ENCODE measurements around the gene GCHFR.

Gene GCHFR

GRCh38 chr15:40773902-40774301 lies 10.0 kb downstream of the GCHFR start:
- no peak for TF ChIP-seq CTCF (IDR thresholded peaks at IDR 0.05; ENCODE audit: insufficient read depth, low read depth, low read length, missing control alignments)
- DNase-seq (ENCODE audit: low read depth), result no peak
- H3K4me3 ChIP-seq (ENCODE audit: low read depth, low read length), result no peak overlapping the region

GRCh38 chr15:40775007-40775406 lies 11.1 kb downstream of the GCHFR start:
- H3K4me3 ChIP-seq (ENCODE audit: low read depth, low read length), result no peak overlapping the region
- no peak for DNase-seq (ENCODE audit: low read depth)
- no peak for TF ChIP-seq CTCF (IDR thresholded peaks at IDR 0.05; ENCODE audit: insufficient read depth, low read depth, low read length, missing control alignments)

GRCh38 chr15:40775740-40776536 lies 12.1 kb downstream of the GCHFR start:
- DNase-seq (ENCODE audit: low read depth), result no peak
- TF ChIP-seq CTCF (IDR thresholded peaks at IDR 0.05; ENCODE audit: insufficient read depth, low read depth, low read length, missing control alignments), result no peak
- H3K4me3 ChIP-seq (ENCODE audit: low read depth, low read length), result no peak overlapping the region

GRCh38 chr15:40776537-40777141 lies 12.8 kb downstream of the GCHFR start:
- no peak for TF ChIP-seq CTCF (IDR thresholded peaks at IDR 0.05; ENCODE audit: insufficient read depth, low read depth, low read length, missing control alignments)
- DNase-seq (ENCODE audit: low read depth), result no peak
- H3K4me3 ChIP-seq (ENCODE audit: low read depth, low read length), result no peak overlapping the region

- peak; percentile 86 for DNase-seq (ENCODE audit: low read depth)
- TF ChIP-seq CTCF (IDR thresholded peaks at IDR 0.05; ENCODE audit: insufficient read depth, low read depth, low read length, missing control alignments), result peak; percentile 96
- H3K4me3 ChIP-seq (ENCODE audit: low read depth, low read length), result no peak overlapping the region
Measured at GRCh38 chr15:40782609-40783227, 18.9 kb downstream of the GCHFR start.

- H3K4me3 ChIP-seq (ENCODE audit: low read depth, low read length), result no peak overlapping the region
- no peak for DNase-seq (ENCODE audit: low read depth)
- no peak for TF ChIP-seq CTCF (IDR thresholded peaks at IDR 0.05; ENCODE audit: insufficient read depth, low read depth, low read length, missing control alignments)
Measured at GRCh38 chr15:40785164-40785563, 21.3 kb downstream of the GCHFR start.

All from GM12865 (cell line).